Left lobe of liver (tissue), 2 donors: ENCODE results near the gene LGR4. TPM values are rescaled to one million over a fixed set of nuclear protein-coding genes. Genes with fewer than 3 reads are reported as not detected.

ENCODE experiments used
- ATAC-seq: fragments of 200-7000 bp; cut with Tn5 transposase; one replicate; pipeline ENCODE4 v1.9.1; 2020; ENCODE audit warnings: mild to moderate bottlenecking, moderate library complexity
- DNase-seq: peaks from one replicate; pipeline ENCODE4 v3.0.0-alpha.2; 2020; ENCODE audit warnings: low spot score
- total RNA-seq: library from RNA; stranded (reverse); gene quantifications from one replicate; pipeline ENCODE4 v1.2.1, GENCODE V29; 2021
- donor health status: DM: no; HTN: no; CAD: no; lungs with moderate emphysema.
- donor health status: DM: no; HTN: yes; CAD: no.

LGR4 gene
- total RNA-seq, 1 donor from 2014 or later: 50.8 TPM

- peak; percentile 82 for ATAC-seq
- peak; percentile 57 for DNase-seq
Measured at GRCh38 chr11:27489092-27489491, 16.5 kb upstream of the LGR4 start.

GRCh38 chr11:27487706-27488105, 15.1 kb upstream of the LGR4 start:
- DNase-seq (no peak), ATAC-seq (no peak)

GRCh38 chr11:27485930-27486773, 13.6 kb upstream of the LGR4 start:
- DNase-seq: no peak
- peak; percentile 79 for ATAC-seq

GRCh38 chr11:27482793-27483192, 10.2 kb upstream of the LGR4 start:
- DNase-seq (no peak), ATAC-seq (no peak)

GRCh38 chr11:27481992-27482391, 9.4 kb upstream of the LGR4 start:
- ATAC-seq (no peak), DNase-seq (no peak)

- DNase-seq (no peak), ATAC-seq (no peak)
Measured at GRCh38 chr11:27477831-27478230, 5.2 kb upstream of the LGR4 start.

- ATAC-seq (no peak), DNase-seq (no peak)
Measured at GRCh38 chr11:27477243-27477642, 4.7 kb upstream of the LGR4 start.

GRCh38 chr11:27475622-27476021, 3.0 kb upstream of the LGR4 start:
- DNase-seq: no peak
- no peak for ATAC-seq

- DNase-seq: no peak
- ATAC-seq: peak; percentile 21
Measured at GRCh38 chr11:27473017-27473406, 422 bp upstream of the LGR4 start.

- DNase-seq: peak; percentile 57
- peak; percentile 47 for ATAC-seq
Measured at GRCh38 chr11:27471589-27472397, 797 bp downstream of the LGR4 start.

- DNase-seq (no peak), ATAC-seq (peak; percentile 10)
Measured at GRCh38 chr11:27470826-27471588, 1.6 kb downstream of the LGR4 start.

- ATAC-seq (no peak), DNase-seq (no peak)
Measured at GRCh38 chr11:27470166-27470565, 2.4 kb downstream of the LGR4 start.

- DNase-seq (no peak), ATAC-seq (no peak)
Measured at GRCh38 chr11:27468995-27469695, 3.4 kb downstream of the LGR4 start.

- ATAC-seq (no peak), DNase-seq (no peak)
Measured at GRCh38 chr11:27468209-27468994, 4.2 kb downstream of the LGR4 start.

- DNase-seq (no peak), ATAC-seq (no peak)
Measured at GRCh38 chr11:27467181-27467913, 5.2 kb downstream of the LGR4 start.

- DNase-seq (no peak), ATAC-seq (no peak)
Measured at GRCh38 chr11:27466363-27466762, 6.2 kb downstream of the LGR4 start.

GRCh38 chr11:27465629-27466028, 7.0 kb downstream of the LGR4 start:
- ATAC-seq (no peak), DNase-seq (no peak)

GRCh38 chr11:27464909-27465308, 7.7 kb downstream of the LGR4 start:
- DNase-seq (no peak), ATAC-seq (no peak)

- no peak for ATAC-seq
Measured at GRCh38 chr11:27464289-27464696, 8.3 kb downstream of the LGR4 start.

More at GRCh38 chr11:27464289-27464696, 8.3 kb downstream of the LGR4 start:
- DNase-seq: no peak
